PC-9 (cell line): ENCODE data around the gene HS6ST3. TPM values are rescaled to one million over a fixed set of nuclear protein-coding genes. Genes with fewer than 3 reads are reported as not detected.

Source experiments
- BruUV-seq: library from RNA; stranded (reverse); fragments of 400-500 nt; replicated peaks from 2 replicates; lab custom pipeline; 2021; lab: Mats Ljungman, UMichigan
- CTCF ChIA-PET: fragments of 300-600 bp; sonication (Branson Sonifier 250); formaldehyde crosslinking; loops from one replicate; lab custom pipeline; 2022; ENCODE audit warnings: antibody characterized with exemption; lab: Charles Lee
- POLR2A ChIA-PET: fragments of 300-600 bp; sonication (Branson Sonifier 250); formaldehyde crosslinking; loops from one replicate; lab custom pipeline; 2022; ENCODE audit warnings: antibody characterized with exemption; ENCODE audit not compliant: unreplicated experiment; lab: Charles Lee
- DNase-seq, 2 experiments: peaks; one replicate each; pipeline versions ENCODE4 v3.0.0 to v3.0.0-alpha.2; 2015 to 2022; ENCODE audit warnings: mixed read lengths in 1 of 2
- H2AFZ ChIP-seq: fragments of 200-600 bp; sonication (generic); 2 replicates; pipeline ENCODE4 v1.8.1; 2017; ENCODE audit warnings: antibody characterized with exemption
- H3F3A ChIP-seq: fragments of 200-600 bp; sonication (generic); 2 replicates; pipeline ENCODE4 v1.8.1; 2017; ENCODE audit warnings: antibody characterized with exemption, mild to moderate bottlenecking, low read depth; ENCODE audit not compliant: insufficient read depth
- H3K27ac ChIP-seq: fragments of 200-600 bp; sonication (generic); 2 replicates; pipeline ENCODE4 v1.6.1; 2016; ENCODE audit warnings: mixed run types
- H3K27me3 ChIP-seq: fragments of 200-600 bp; sonication (generic); 2 replicates; pipeline ENCODE4 v1.6.1; 2016; ENCODE audit warnings: low read depth, mixed run types; ENCODE audit not compliant: insufficient read depth
- H3K36me3 ChIP-seq: fragments of 200-600 bp; sonication (generic); 2 replicates; pipeline ENCODE4 v1.6.1; 2016; ENCODE audit warnings: low read depth, mixed run types
- H3K4me1 ChIP-seq: fragments of 200-600 bp; sonication (generic); replicated peaks from 2 replicates; pipeline ENCODE4 v1.6.1; 2016; ENCODE audit warnings: mixed run types; ENCODE audit not compliant: insufficient read depth
- H3K4me2 ChIP-seq: fragments of 200-600 bp; sonication (generic); 2 replicates; pipeline ENCODE4 v1.6.1; 2017; ENCODE audit warnings: mixed run types
- H3K4me3 ChIP-seq: fragments of 200-600 bp; sonication (generic); 2 replicates; pipeline ENCODE4 v1.6.1; 2016; ENCODE audit warnings: mixed run types
- H3K79me2 ChIP-seq: fragments of 200-600 bp; sonication (generic); 2 replicates; pipeline ENCODE4 v1.6.1; 2017; ENCODE audit warnings: low read depth, mixed run types
- H3K9me2 ChIP-seq: fragments of 200-600 bp; sonication (generic); 2 replicates; pipeline ENCODE4 v1.8.1; 2017; ENCODE audit warnings: mild to moderate bottlenecking; ENCODE audit not compliant: insufficient read depth
- H3K9me3 ChIP-seq: fragments of 200-600 bp; sonication (generic); 2 replicates; pipeline ENCODE4 v1.8.1; 2016; ENCODE audit warnings: low read depth; ENCODE audit not compliant: insufficient read depth
- H4K20me1 ChIP-seq: fragments of 200-600 bp; sonication (generic); 2 replicates; pipeline ENCODE4 v1.8.1; 2017; ENCODE audit not compliant: insufficient read depth
- CTCF ChIP-seq: fragments of 200-600 bp; sonication (generic); conservative IDR thresholded peaks from 2 replicates; pipeline ENCODE4 v1.6.1; 2017; ENCODE audit warnings: mixed run types, antibody characterized with exemption, mild to moderate bottlenecking, moderate library complexity
- EZH2 ChIP-seq: fragments of 200-600 bp; sonication (generic); IDR thresholded peaks from 2 replicates; pipeline ENCODE4 v1.8.0; 2017; ENCODE audit warnings: antibody characterized with exemption, low read depth
- intact Hi-C: fragments of 100-400 bp; cut with micrococcal nuclease; formaldehyde crosslinking; loops from one replicate; pipeline ENCODE4 v1.10.0; 2022; ENCODE audit not compliant: unreplicated experiment
- total RNA-seq: library from RNA; stranded (reverse); gene quantifications from 2 replicates; pipeline ENCODE4 v1.2.3, GENCODE V29; 2021

The HS6ST3 gene
- total RNA-seq, 1 experiment from 2014 or later: not detected

- no peak for DNase-seq
- no peaks in the 10 kb centered on the region for H3K4me1 ChIP-seq
- CTCF ChIA-PET: no interaction called here
Measured at GRCh38 chr13:96539791-96540190, 449.9 kb downstream of the HS6ST3 start.

GRCh38 chr13:96540670-96541069 is 450.8 kb downstream of the HS6ST3 start:
- no peaks in the 10 kb centered on the region for H3K79me2 ChIP-seq
- H3K4me1 ChIP-seq: no peaks in the 10 kb centered on the region
- no peaks in the 10 kb centered on the region for H4K20me1 ChIP-seq
- no peak overlapping the region for H3K4me2 ChIP-seq
- no peaks in the 10 kb centered on the region for H3K9me2 ChIP-seq
- BruUV-seq: no TSS peak
- no peak overlapping the region for H3K27ac ChIP-seq
- H3K36me3 ChIP-seq: no peaks in the 10 kb centered on the region
- H3K27me3 ChIP-seq: no peaks in the 10 kb centered on the region
- CTCF ChIA-PET: no interaction called here
- no peak for TF ChIP-seq CTCF
- POLR2A ChIA-PET: no interaction called here
- DNase-seq: no peak
- H3F3A ChIP-seq: no peaks in the 10 kb centered on the region
- no peaks in the 10 kb centered on the region for H3K9me3 ChIP-seq
- no peak overlapping the region for H3K4me3 ChIP-seq
- intact Hi-C loops: no loop called here
- H2AFZ ChIP-seq: no peak overlapping the region

More at GRCh38 chr13:96539791-96540190, 449.9 kb downstream of the HS6ST3 start:
- no peaks in the 10 kb centered on the region for H3K9me2 ChIP-seq
- no TSS peak for BruUV-seq
- no peak overlapping the region for H3K4me3 ChIP-seq
- TF ChIP-seq CTCF: no peak
- TF ChIP-seq EZH2: no peak
- intact Hi-C loops: no loop called here
- H2AFZ ChIP-seq: no peak overlapping the region
- no peaks in the 10 kb centered on the region for H4K20me1 ChIP-seq
- POLR2A ChIA-PET: no interaction called here
- H3K27me3 ChIP-seq: no peaks in the 10 kb centered on the region
- no peak overlapping the region for H3K4me2 ChIP-seq
- H3F3A ChIP-seq: no peaks in the 10 kb centered on the region
- H3K36me3 ChIP-seq: no peaks in the 10 kb centered on the region
- no peak overlapping the region for H3K27ac ChIP-seq
- H3K79me2 ChIP-seq: no peaks in the 10 kb centered on the region
- H3K9me3 ChIP-seq: no peaks in the 10 kb centered on the region

- no TSS peak for BruUV-seq
- TF ChIP-seq EZH2 (no peak), CTCF (no peak)
- H3K79me2 ChIP-seq: no peaks in the 10 kb centered on the region
- no peak overlapping the region for H2AFZ ChIP-seq
- H3K36me3 ChIP-seq: no peaks in the 10 kb centered on the region
- no peaks in the 10 kb centered on the region for H3K9me2 ChIP-seq
- DNase-seq: no peak
- no peaks in the 10 kb centered on the region for H3K27me3 ChIP-seq
- no peaks in the 10 kb centered on the region for H4K20me1 ChIP-seq
- no peaks in the 10 kb centered on the region for H3K4me1 ChIP-seq
- H3K9me3 ChIP-seq: no peaks in the 10 kb centered on the region
- H3K4me3 ChIP-seq: no peak overlapping the region
- intact Hi-C loops: no loop called here
- POLR2A ChIA-PET: no interaction called here
- CTCF ChIA-PET: no interaction called here
- H3K4me2 ChIP-seq: no peak overlapping the region
- no peak overlapping the region for H3K27ac ChIP-seq
- no peaks in the 10 kb centered on the region for H3F3A ChIP-seq
Measured at GRCh38 chr13:96542986-96543385, 453.1 kb downstream of the HS6ST3 start.
